HG03175 (cell line): ENCODE results near the gene SEPTIN10.
"Not testable (repeated sequence)": the region's sequence is repeated elsewhere in the genome, so short reads cannot be mapped to it uniquely, and the experiment has no call there.

ENCODE experiments used
- ATAC-seq: cut with Tn5 transposase; IDR thresholded peaks from one replicate; pipeline ENCODE4 v1.9.1; 2021; ENCODE audit warnings: mild to moderate bottlenecking, moderate library complexity; ENCODE audit not compliant: unreplicated experiment

Gene SEPTIN10

DNA sequence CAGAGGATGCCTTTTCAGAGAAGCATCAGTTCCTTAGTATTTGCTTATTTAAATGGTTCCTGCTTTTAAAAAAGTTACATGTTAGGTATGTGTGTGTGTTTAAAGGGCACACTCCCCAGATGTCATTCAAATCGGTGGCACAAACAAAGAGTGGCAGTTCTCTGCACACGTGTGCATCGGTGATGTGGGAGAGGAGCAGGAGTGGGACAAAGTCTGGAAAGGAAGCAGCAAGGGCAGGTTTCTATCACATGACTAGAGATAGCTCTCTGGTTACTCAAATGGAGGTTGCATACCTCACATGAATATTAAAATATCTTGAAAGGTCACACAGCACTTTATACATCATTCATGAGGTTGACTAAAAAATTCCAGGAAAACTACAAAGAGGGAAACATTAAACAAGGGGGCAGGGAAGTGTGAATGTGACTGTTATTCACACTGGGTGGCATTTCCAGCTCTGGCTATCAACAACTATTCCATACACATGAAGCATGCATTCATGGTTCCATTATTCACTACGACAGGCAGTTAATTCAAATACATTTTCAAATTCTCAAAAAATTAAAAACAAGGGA is 64.7 kb downstream of the SEPTIN10 start:
- no peak for ATAC-seq

DNA sequence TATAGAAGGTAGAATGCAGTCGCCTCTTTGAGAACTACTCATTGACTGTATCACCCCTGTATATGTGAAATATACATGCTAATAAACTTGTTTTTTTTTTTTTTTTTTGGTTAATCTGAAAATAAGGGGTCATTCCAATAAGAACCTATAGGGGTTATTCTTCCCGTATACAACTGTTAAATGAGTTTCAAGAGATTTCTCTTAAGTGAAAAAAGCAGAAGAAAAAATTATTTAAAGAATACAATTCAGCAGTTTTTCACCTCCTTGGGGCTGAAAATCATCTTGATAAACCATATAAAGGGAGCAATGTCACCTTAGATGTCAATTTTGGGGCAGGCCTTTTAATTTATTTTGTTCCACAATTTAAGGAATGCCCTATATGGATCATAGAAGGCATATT is 66.5 kb downstream of the SEPTIN10 start:
- no peak for ATAC-seq

DNA sequence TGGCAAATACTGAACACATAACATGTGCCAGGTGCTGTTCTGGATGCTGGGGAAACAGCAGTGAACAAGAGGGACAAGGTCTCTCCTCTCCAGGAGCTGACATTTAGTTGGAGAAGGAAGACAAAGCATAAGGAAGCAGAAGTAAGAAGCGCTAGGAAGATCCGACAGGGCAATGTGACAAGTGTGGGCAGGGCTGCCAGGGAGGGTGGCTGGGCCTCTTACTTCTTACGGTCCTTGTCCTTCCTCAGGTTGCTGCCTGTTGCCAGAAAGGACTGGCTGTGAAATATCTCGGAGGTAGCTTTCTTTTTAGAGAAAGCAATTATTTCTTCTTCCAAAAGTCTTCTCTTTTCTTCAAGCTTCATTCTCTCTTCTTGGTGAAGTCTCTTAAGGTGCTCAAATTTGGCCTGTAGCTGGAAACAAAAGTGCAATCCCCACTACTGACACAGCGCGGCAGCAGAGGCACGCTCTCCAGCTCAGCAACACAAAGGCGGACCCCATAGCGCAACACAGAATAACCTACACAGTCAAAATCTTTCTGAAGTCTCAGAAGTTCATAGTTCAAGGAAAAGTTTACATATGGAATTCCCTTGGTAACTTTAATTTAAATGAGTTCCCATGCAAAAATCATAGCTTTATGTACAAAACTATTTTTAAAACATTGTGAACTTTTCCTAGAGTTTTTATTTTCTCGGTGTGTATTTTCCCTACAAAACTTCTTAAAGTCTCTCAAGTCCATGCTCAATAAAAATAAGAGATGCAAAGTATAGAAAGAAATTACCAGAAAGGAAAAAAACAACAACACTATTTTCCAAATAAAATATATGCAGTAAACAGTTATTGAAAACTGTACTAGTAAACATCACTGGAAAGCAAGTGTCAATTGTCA is 67.7 kb downstream of the SEPTIN10 start:
- ATAC-seq: peak; percentile 75

GRCh38 chr2:109542384-109542783 is 71.4 kb downstream of the SEPTIN10 start:
- ATAC-seq: no peak

DNA sequence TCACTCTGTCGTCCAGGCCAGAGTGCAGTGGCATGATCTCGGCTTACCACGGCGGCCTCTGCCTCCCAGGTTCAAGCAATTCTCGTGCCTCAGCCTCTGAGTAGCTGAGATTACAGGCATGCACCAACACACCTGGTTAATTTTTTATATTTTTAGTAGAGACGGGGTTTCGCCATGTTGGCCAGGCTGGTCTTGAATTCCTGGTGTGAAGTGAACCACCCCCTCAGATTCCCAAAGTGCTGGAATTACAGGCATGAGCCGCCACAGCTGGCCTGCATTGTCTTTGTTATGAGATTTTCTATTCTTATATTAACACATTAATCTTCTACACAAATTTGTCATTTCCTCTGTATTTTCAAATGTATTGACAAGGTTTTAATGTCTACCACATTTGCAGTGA is 75.2 kb downstream of the SEPTIN10 start:
- no peak for ATAC-seq

DNA sequence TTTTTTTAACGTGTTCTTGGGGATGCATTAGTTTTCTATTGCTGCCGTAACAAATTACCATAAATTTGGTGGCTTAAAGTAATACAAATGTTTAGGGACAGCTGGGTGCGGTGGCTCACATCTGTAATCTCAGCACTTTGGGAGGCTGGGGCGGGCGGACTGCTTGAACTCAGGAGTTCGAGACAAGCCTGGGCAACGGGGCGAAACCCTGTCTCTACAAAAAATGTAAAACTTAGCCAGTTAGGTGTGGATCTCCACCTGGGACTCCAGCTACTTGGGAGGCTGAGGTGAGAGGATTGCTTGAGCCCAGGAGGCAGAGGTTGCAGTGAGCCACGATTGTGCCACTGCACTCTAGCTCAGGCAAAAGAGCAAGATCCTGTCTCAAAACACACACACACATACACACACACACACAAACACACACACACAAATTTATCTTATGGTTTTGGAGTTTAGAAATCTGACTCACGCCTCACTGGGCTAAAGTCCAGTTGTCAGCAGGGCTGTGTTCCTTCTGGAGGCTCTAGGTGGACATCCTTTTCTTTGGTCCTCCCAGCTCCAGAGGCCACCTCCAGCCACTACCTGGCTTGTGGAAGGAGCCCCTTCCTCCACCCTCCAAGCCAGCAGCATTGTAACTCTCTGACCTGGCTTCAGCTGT is 76.1 kb downstream of the SEPTIN10 start:
- ATAC-seq: no peak

- ATAC-seq: not testable (repeated sequence)
Observed at GRCh38 chr2:109536556-109536955, 77.2 kb downstream of the SEPTIN10 start.

DNA sequence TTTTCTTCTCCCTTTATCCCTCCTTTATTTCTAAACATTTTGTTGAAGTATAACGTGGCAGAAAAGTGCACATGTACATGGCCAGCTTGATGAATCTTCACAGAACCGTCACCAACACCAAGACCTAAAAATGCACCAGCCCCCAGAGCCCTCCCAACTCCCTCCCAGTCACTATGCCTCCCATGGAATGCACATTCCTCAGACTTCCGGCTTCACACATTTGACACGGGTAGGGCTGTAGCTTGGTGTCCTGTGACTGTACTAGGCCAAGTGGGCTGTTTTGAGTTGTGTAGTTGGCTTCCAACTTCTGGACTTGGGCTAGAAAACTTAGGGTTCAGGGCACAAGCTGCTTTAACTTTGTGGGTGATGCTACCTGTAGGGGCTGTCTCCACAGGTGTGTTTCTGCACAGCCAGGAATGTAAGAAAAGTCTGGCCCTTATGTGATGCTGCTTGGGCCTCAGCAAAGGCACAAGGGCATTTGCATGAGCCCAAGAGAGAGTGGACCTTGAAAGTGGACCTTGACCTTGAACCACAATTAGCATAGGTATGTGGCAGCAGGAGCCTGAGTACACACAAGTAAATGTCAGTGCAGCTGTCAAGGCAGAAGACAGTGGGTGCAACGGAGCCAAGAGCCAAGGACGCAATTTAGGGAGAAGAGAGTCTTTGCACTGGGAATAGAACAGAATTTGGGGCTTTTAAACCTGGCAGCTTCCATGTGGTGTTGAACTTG is 78.4 kb downstream of the SEPTIN10 start:
- ATAC-seq: no peak

- ATAC-seq: no peak
Observed at GRCh38 chr2:109533823-109534222, 79.9 kb downstream of the SEPTIN10 start.

DNA sequence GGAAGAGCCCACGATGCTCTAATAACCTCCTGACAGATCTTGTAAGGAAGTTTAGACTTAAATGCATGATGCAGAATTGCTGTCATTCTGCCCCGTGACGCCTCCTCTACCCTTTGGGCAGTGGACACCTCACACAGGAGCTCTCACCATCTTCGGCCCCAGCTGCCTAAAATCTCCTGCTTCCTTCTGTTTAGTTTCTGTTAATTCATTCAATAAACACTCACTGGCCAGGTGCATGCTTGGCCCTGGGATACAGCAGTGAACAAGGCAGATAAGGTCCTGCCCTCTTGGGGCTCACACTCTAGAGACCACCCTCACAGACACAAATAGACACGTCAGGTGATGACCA is 81.1 kb downstream of the SEPTIN10 start:
- no peak for ATAC-seq

DNA sequence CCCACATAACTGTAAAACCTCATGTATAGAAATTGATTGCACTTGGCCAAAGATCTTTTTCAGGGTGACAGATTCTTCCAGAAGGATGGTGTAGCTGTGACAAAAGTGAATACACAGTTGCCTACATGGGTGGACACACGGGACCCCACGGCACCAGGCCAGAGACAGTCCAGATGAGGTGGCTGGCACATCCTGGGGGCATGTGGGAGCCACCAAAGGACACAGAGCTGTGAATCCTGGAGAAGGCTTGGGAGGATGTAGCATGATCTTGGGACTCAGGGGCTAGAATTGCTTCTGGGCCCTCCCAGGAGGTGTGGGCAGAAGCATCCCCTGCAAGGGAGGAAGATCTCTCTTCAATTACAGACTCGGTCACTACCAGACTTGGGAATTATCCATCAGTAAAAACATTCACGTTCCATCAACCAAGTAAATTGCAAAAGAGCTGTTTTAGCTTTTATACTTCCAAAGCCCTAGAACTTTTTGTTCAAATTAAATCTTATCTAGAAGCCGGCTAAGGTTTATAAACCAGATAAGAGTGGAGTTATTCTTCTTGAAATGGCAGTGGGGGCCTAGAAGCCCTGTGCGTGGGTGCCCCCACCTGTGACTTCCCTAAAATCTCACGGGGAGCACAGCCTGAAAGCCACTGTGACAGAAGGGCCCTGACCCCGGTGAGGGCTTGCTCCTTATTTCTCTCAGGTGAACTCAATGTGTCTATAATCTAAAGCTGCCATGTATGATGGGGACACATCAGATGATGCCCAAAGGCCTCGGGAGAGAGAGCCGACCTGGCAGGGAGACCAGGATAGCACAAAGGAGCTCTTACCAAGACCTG is 81.7 kb downstream of the SEPTIN10 start:
- ATAC-seq: no peak

- no peak for ATAC-seq
Observed at GRCh38 chr2:109531221-109531620, 82.5 kb downstream of the SEPTIN10 start.

GRCh38 chr2:109530712-109531111 is 83.1 kb downstream of the SEPTIN10 start:
- no peak for ATAC-seq

GRCh38 chr2:109529532-109530449 is 84.0 kb downstream of the SEPTIN10 start:
- no peak for ATAC-seq

- ATAC-seq: no peak
Observed at GRCh38 chr2:109528811-109529501, 84.8 kb downstream of the SEPTIN10 start.

DNA sequence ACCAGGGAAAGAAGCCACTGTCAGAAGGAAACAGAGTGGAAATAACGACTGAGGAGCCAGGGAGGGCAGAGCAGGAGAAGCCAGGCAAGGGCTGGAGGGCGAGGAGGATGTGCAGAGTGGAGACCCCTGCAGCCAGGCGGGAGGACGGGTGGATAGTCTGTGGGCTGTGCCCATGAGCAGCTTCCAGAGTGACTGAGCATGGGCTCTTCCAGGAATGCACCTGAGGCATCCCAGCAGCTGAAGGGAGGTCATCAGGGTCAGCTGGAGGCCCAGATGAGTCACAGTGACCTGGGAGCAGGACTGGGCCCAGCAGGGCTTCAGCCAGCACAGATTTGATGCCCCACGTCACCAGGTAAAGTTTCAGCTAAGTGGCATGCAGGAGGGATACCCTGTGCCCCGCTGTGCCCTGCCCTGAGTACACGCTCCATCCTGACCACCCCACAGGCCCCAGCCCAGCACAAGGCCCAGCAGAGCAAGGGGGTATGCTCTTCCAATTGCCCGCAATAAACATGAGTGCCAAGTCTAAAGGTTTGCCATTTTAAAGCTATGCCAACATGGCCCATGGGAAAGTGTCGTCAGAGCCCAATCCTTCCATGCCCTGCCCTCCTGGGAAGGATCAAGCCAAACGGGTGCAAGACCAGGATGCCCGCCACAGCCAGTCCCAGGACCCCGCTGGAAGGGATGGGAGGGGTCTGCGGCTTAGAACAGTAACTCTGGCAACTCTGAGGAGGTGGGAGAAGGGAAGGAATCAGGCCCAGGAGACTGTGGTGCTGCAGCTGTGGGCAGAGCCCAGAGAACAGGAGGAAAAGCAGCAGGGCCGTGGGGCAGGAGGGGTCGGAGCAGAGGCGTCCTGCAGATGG is 85.7 kb downstream of the SEPTIN10 start:
- no peak for ATAC-seq

DNA sequence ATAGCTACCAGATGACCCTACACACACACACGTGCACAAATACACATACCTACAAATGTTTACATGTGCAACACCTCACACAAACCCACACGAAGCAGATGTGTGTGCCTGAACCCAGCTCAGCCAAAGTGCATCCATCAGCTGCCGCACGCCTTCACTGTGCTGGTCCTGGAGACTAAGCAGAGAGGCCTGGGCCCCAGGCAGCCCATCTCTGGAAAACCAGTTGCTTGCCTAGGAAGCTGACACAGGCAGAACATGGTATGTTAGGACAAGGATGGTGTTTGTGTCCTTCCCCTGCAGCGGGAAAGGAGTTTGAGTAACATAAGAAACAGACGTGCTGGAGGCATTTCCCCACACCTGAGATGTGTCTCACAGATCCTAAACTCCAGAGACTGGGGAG is 86.7 kb downstream of the SEPTIN10 start:
- no peak for ATAC-seq

DNA sequence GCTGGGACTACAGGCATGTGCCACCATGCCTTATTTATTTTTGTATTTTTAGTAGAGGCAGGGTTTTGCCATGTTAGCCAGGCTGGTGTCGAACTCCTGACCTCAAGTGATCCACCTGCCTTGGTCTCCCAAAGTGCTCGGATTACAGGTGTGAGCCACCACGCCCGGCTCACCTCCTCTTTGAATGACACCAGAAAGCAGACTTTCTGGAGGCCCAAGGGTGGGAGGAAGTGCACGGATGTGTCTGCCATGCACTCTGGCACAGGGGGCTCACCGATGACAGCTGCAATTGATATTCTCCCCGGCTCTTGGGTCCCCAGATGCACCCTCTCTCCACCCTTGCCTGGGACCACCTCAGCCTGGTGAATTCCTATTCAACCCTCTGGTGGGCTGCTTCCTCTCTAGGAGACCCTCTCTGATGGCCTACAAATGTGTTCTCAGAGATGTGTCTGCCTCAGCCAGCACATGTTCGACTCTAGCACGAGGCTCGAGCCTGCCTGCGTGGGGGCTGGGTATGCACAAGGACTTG is 87.3 kb downstream of the SEPTIN10 start:
- no peak for ATAC-seq
